Activated T-cell treated with anti-CD3 and anti-CD28 coated beads for 4 hours (primary cell): ENCODE data around the gene UBE2L3.
"Not testable (repeated sequence)": the region's sequence is repeated elsewhere in the genome, so short reads cannot be mapped to it uniquely, and the experiment has no call there.

Experiments
- DNase-seq: peaks from one replicate; pipeline ENCODE4 v3.0.0-alpha.2; 2020

Gene UBE2L3

DNA sequence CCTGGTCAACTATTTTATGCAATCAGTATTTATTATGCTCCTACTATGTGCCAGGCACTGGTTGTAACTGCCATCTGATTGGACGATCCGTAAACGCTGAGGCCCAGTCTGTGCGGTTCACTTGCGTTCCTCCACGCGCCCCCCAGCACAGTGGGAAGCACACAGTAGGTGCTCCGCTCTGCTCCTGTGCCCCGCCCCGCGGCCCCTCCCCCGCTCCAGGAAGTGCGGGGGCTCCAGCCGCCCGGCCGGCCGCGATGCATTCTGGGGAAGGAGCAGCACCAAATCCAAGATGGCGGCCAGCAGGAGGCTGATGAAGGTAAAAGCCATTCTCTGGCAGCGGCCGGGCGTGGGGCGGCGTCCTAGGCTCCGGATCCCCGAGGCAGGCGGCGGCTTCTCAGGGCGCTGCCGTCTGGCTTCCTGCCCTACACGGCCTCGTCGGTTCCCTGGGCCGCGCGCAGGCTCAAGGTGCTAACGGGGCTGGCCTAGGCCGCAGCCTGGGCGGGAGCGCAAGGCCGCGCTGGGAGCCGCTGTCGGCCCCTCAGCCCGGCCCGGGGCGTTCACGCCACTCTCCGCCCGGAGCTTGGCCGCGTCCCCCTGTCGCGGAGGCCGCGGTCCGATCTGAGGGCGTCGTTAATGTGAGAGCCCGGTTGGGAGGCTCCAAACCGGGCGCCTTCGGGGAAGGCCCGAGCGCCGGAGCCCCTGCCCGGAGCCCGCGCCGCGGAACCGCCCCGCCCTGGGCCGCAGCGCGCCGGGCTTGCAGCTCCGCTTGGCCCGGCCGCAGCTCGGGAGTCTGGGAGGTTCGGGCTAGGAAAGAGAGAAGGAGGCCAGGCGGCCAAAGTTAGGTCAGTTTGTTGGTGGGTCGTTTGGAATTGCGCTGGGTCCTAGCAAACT lies at the start of gene UBE2L3:
Gene UBE2L3, plus strand, starts transcription at position 259 of the 891 bp plus-strand sequence. Its CDS starts 31 bp downstream, at position 290.
- DNase-seq, result peak; percentile 73

- not testable (repeated sequence) for DNase-seq
Measured at GRCh38 chr22:21526705-21527500, 40.6 kb upstream of the UBE2L3 start.

DNA sequence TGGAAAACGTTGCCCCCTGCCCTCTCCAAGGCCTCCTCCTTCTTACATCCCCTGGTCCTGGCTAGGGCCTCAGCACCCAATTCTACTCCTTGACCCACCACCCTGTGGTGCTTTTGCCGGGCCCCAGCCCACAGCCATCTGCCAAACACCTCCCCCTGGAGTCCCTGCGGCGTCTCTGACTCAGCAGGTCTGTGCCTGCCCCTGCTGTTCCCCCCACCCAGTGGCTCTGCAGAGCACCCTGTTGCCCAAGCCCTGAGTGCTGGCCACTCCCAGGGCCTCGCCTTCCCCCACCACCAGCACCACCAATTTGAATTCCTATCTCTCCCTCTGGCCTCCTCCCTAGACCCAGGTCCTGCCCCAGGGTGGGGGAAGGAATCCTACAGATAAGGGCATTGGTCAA lies 36.0 kb upstream of the UBE2L3 start:
- not testable (repeated sequence) for DNase-seq

GRCh38 chr22:21532863-21533648 lies 34.5 kb upstream of the UBE2L3 start:
- not testable (repeated sequence) for DNase-seq

GRCh38 chr22:21539862-21540261 lies 27.7 kb upstream of the UBE2L3 start:
- DNase-seq, result not testable (repeated sequence)

- not testable (repeated sequence) for DNase-seq
Measured at GRCh38 chr22:21544432-21545322, 22.8 kb upstream of the UBE2L3 start.

- DNase-seq, result not testable (repeated sequence)
Measured at GRCh38 chr22:21549558-21549957, 18.0 kb upstream of the UBE2L3 start.

- DNase-seq, result not testable (repeated sequence)
Measured at GRCh38 chr22:21550008-21550677, 17.4 kb upstream of the UBE2L3 start.

DNA sequence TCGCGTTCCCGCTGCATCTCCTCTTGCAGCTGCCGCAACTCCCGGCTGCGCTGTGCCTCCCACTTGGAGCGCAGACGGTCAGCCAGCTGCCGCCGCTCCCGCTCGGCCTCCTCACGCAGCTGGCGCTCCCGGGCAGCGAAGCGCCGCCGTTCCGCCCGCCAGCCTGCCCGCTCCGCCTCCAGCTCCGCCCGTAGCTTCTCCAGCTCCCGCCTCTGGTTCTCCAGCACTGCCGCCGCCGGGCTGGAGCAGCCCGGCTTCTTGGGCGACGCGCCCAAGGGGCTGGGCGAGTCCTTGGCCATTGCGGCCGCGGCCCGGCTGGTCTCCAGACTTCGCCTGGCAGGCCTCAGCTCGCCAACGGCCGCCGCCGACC lies 16.9 kb upstream of the UBE2L3 start:
- not testable (repeated sequence) for DNase-seq

DNA sequence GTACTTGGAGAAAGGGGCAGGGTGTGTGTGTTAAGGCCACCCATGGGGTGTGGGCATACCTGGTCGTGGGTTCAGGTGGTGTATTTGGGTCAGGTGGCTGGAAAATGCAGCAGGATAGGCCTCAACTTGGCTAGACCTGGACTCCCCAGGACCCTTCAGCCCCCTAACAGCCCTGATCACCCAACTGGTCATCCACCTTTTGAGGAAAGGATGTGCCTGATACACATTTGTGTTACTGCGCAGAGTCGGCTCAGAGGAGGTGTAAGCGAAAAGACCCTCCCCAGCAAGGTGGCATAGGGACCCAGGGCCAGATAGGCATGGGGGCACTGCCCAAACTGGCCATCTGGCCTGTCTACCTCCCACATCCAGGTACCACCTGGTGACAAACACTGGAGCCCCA lies 16.2 kb upstream of the UBE2L3 start, which contains the start of gene RIMBP3C:
Gene RIMBP3C, minus strand, starts transcription at position 101 of the 400 bp plus-strand sequence. CDS start 485 bp downstream, outside the sequence.
- DNase-seq, result not testable (repeated sequence)

DNA sequence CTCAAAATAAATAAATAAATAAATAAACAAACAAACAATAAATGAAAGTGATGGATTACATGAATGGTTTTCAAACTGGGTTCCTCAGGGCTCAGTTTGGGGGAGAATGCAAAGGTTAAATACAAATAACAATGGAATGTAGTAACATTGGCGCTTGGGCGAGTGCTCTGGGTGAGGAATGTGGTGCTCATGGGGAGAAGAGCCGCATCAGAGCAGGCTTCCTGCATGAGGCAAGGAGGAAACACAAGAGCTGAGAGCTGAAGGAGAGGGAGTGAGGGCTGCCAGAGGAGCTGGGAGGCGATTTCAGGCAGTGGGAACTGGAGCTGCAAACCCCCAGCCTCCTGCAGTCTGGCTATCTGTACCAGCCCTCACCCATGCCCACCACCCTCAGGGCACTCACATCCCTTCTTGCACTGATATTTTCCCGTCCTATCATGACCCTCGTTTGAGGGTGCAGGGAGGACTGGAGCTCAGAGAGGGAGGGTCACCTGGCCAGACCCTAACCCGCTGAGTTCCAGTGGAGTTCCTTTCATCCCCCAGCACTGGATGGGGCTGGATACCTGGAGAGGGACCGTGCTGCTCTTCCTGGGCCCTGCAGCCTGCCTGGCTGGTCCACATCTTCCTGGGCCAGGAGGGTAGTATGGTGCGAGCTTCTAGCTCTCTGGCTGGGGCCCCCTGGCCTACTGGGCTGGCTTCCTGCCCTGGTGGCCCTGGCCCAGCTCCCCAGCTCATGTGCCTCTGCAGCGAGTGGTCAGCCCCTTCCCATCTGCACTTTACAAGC lies 8.0 kb upstream of the UBE2L3 start:
- DNase-seq, result not testable (repeated sequence)

- not testable (repeated sequence) for DNase-seq
Measured at GRCh38 chr22:21560657-21561056, 6.9 kb upstream of the UBE2L3 start.

- no peak for DNase-seq
Measured at GRCh38 chr22:21563912-21564311, 3.6 kb upstream of the UBE2L3 start.

GRCh38 chr22:21564411-21564810 lies 3.1 kb upstream of the UBE2L3 start:
- DNase-seq, result no peak

DNA sequence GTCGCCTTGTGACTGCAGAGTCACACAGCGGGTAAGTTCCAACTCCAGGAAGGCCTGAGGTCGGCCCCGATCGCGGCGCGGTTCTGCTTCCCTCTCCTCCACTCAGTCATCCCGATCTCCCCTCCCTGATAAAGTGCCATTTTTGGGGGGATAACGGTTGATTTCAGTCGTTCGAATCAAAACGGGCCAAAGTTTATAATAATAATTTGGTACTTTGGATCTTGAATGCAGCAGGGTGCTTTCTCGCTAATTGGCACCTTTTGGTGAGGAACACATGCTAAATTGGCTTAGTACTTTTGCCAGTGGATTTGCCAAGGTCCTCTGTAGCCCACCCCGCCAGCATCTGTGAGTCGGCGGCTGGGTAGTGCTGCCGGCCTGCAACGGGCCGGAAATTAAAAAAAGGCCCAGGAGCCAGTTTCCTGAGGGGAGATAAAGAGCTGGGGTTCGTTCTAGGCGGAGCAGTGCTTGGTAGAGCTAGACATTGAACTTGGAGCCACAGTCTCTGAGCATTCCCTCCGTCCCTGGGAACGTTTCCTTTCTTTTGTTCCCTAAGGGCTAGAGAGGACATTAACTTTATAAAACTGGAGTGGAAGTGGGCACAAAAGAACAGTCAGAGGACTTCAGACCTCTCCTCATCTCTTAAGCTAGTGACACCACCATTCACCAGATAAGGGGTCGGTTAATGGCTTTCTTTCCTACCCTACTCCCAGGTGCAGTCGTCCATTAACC lies 997 bp downstream of the UBE2L3 start:
- no peak for DNase-seq

DNA sequence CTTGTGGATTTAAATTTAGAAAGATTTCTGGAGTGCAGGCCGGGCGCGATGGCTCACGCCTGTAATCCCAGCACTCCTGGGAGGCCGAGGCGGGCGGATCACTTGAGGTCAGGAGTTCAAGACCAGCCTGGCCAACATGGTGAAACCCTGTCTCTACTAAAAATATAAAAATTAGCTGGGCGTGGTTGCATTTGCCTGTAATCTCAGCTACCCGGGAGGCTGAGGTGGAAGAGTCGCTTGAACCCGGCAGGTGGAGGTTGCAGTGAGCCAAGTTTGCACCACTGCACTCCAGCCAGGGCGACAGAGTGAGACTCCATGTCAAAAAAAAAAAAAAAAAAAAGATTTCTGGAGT lies 1.5 kb downstream of the UBE2L3 start:
- DNase-seq, result not testable (repeated sequence)

DNA sequence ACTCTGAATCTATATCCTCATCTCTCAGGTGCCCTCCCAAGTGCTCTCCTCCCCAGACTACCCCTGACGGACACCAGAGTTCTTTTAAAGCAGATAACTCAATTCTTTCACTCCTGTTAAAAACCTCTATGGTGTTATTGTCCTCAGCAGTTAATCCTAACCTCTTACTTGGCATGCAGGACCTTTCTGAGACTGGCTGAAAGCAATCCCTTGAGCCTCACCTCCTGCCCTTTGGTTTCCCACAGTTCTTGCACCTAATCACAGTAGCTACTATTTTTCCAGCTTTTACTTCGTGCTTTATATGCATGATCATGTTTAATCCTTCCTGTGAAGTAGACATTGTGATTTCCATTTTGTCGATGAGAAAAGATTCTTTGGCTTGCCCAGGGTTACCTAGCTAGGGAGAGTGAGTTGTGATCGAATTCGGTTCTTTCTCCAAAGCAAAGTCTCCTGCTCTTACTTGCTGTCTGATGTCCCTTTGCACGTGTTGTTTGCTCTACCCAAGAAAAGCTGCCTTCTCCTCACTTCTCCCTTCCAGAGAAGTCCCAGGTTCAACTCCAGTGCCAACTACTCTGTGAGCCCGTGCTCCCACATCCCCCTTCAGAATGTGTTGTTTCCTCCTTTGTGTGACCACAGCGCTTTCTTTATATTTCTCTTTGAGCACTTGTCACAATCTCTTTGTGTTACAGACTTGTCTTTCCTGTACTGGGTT lies 2.1 kb downstream of the UBE2L3 start:
- no peak for DNase-seq

- DNase-seq, result no peak
Measured at GRCh38 chr22:21570398-21570797, 2.9 kb downstream of the UBE2L3 start.

DNA sequence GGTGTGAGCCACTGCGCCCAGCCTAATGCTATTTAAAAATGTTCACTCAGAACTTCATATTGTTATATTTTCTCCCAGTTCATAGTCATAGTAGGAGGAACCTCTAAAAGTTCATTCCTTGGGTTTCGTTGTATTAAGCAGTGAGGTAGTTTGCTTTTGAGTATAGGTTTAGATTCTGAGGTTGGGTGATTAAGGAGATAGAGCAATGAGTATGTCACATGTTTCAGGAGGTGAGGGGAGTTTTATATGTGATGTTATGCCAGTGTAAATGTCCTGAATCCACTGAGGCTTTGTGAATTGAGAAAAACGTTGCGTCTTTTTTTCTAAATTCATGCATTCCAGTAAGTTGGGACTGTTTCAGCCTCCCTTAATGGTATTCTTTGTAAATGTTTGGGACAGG lies 4.2 kb downstream of the UBE2L3 start:
- DNase-seq, result no peak
